Suppressor macrophage treated with lipopolysaccharide for 1 hour (primary cell): ENCODE data around the gene LAG3.
"Not testable (repeated sequence)": the region's sequence is repeated elsewhere in the genome, so short reads cannot be mapped to it uniquely, and the experiment has no call there.

Experiments used
- DNase-seq, 3 donors: peaks; one replicate each; pipeline ENCODE4 v3.0.0-alpha.2; 2020 to 2022

The LAG3 gene

DNA sequence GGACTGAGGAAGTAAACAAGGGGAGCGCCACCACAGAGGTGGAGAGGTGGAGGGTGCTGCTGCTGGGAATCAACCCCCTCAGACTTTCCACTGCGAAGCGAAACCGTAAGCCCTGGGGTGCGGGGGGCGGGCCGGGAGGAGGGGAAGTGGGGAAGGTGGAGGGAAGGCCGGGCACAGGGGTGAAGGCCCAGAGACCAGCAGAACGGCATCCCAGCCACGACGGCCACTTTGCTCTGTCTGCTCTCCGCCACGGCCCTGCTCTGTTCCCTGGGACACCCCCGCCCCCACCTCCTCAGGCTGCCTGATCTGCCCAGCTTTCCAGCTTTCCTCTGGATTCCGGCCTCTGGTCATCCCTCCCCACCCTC lies at the start of gene LAG3:
LAG3 (plus strand) TSS at position 190 of the 365 bp plus-strand sequence. CDS start 333 bp downstream, outside the sequence.
- peak in 2 of 3 donors; percentile 45 to 69 for DNase-seq

DNA sequence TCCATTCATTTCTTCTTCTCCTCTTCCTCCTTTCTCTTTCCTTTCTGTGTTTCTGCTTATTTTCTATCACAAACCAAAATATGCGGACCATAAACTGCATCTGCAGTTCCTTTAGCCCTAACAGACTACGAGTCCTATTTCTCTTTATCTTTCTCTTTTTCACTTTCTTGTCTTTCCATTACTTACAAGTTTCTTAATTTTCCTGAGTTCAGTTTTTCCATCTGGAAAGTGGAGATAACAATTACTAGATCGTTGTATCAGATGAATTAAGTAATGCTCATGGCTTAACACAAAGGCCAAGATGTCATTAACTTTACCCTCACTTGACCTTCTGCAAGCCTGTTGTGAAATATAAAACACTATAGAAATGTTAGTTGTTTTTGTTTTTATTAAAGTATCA lies 49.5 kb upstream of the LAG3 start:
- no peak for DNase-seq

DNA sequence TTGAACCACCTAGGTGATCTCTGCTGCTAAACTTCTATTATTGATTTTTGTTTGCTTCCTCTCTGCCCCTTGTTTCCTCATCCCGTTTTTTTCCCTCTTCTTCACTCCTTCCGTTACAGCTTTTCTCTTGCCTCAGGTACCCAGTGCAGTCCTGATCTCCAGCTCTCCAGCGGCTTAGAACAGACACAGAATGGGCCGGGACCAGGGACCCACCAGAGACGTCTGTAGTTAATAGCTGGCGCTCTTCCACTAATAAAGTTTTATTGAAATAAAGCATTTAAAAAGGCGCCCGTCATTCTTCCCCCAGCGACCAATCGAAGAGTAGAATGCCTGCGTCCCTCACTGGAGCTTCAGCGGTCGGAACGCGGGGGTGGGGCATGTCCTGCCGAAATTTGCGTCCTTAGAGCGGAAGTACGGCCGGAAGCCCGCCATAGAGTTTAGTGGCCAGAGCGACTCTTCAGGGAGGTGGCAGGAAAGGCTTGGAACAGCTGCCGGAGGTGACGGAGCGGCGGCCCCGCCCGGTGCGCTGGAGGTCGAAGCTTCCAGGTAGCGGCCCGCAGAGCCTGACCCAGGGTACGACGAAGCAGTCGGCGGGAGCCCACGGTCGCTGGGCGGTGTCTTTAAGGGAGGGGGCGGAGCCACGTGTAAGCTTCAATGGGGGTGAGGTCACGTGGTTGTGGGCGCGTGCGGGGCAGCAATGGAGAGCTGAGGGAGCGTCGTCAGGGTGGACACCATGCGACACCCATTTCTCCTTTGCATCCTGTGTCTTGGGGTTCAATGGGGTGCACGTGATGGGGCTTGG lies 48.5 kb upstream of the LAG3 start, which contains the start of gene COPS7A:
COPS7A (plus strand) TSS at position 440 of the 802 bp plus-strand sequence. CDS start 611 bp downstream, outside the sequence.
- peak; percentile 99 for DNase-seq

DNA sequence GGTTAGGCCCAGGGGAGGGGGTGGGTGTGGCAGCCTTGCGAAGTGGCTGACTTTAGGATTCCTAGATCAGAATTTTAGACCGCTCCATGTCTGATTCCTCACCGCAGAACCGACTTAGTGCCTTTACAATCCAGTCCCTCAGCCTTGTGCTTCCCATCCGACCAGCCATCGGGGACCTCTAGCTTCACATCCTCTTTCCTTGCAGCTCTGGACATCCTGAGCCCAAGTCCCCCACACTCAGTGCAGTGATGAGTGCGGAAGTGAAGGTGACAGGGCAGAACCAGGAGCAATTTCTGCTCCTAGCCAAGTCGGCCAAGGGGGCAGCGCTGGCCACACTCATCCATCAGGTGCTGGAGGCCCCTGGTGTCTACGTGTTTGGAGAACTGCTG lies 47.9 kb upstream of the LAG3 start:
- DNase-seq = peak; percentile 44 to 57 (median 56)

DNA sequence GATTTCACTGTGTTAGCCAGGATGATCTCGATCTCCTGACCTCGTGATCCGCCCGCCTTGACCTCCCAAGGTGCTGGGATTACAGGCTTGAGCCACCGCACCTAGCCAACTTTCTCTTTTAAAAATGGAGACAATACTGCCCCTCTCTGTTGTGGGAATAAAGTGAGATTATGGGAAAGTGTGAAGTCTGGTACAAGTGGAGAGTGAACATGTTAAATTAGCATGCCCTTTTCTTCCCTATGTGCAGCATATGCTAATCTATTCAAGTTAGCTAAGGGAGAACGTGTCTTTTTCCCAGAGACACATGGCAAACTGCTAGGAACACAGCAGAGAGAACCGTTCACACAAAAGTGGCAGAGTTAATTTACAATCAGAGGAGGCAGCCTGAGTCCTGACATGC lies 47.0 kb upstream of the LAG3 start:
- no peak for DNase-seq

DNA sequence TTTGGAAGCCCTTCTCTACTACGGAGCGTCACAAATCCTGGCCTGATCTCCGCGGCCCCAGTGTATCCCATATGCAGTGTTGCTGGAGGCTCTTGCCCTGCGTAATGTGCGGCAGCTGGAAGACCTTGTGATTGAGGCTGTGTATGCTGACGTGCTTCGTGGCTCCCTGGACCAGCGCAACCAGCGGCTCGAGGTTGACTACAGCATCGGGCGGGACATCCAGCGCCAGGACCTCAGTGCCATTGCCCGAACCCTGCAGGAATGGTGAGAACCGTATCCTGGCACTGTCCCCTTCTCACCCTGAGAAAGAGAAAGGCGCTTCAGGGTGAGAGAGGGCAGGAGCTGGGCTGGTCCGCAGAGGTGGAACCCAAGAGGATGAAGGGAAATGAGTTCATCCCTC lies 43.1 kb upstream of the LAG3 start:
- DNase-seq = no peak

DNA sequence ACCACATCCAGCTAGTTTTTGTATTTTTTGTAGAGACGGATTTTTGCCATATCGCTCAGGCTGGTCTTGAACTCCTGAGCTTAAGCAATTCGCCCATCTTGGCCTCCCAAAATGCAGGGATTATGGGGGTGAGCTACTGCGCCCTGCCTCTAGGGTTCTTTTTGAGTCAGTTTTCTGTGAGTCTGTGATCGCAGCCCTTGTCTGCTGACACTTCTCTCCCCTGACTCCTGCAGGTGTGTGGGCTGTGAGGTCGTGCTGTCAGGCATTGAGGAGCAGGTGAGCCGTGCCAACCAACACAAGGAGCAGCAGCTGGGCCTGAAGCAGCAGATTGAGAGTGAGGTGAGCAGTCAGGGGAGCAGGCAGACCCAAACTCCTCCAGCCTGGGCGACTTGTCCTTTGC lies 42.2 kb upstream of the LAG3 start:
- DNase-seq = no peak

DNA sequence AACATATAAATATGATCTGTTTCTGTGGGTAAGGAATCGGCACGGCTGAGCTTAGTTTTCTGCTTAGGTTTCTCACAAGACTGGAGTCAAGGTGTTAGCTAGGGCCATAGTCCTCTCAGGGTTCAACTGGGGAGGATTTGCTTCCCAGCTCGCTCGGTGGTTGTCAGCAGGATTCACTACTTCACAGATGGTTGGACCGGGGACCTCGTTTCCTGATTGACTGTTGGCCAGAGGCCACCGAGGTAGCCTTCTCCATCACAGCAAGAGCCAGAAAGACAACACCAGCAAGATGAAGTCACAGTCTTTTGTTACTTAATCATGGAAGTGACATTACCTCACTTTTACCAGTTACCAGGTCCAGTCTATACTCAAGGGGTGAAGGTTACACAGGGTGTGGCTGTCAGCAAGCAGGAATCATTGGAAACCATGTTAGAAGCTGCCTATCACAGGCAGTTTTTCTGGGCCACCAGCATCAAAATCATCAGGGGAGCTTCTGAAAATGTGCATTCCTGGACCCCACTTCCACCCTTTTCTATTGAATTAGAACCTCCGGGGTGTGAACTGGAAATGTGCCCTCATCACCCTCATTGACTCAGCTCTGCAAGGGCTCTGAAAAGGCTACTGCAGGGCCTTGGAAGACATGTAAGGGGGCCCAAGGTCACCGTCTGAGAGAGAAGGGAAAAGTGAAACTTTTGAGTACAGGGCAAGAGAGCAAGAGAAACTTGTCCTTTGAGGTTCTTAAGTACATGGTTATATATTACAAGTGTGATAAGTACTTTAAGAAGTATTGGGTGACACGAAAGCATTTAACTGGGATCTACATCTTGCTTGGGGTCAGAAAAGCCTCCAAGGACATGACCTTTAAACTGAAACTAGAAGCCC lies 37.6 kb upstream of the LAG3 start:
- no peak for DNase-seq

DNA sequence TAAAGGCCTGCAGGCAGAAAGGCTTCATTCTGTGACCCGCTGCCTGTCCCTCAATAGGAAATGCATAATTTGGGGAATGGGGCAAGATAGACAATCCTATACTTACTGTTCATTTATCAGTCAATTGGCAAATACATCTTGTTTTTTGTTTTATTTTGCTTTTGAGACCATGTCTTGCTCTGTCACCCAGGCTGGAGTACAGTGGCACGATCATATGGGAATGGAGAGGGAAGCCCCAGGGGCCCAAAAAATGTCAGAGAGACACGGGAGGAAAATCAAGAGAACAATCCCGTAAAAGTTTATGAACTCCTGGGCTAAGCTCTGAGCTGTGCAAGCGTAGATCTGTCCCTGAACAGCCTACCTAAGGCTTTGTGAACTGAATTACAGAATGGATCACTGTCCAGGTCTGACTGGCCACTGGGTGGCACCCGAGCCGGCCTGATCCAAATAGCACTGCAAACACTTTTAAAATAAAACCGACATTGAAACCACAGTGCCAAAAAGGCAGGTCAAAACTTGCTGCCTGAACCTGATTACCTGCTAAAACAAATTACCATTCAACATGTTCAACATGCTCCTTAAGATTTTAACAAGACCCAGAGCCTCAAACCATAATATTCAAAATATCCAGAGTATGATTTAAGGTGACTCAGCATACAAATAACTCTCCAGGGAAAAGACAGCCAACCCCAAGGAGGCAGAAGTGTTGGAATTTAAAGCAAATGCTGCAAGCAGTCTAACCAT lies 36.7 kb upstream of the LAG3 start:
- DNase-seq = peak; percentile 63 to 75 (median 72)

DNA sequence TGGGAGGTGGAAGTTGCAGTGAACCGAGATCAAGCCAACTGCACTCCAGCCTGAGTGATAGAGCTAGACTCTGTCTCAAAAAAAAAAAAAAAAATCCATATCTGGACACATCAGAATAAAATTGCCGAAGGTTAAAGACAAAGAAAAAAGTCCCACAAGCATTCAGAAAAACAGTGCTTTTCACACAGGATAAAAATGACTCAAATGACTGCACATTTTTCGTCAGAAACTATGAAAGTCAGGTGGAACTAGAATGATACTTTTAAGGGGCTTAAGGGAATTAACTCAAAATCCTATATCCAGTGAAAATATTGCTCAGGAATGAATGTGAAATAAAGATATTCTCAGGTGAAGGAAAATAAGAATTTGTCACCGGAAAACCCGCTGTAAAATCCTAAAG lies 35.6 kb upstream of the LAG3 start:
- DNase-seq = no peak

DNA sequence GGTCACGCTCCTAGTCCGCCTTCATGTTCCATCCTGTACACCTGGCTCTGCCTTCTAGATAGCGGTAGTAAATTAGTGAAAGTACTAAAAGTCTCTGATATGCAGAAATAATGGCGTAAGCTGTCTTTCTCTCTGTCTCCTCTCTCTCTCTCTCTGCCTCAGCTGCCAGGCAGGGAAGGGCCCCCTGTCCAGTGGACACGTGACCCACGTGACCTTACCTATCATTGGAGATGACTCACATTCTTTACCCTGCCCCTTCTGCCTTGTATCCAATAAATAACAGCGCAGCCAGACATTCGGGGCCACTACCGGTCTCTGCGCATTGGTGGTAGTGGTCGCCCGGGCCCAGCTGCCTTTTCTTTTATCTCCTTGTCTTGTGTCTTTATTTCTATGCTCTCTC lies 30.2 kb upstream of the LAG3 start:
- DNase-seq = not testable (repeated sequence)

DNA sequence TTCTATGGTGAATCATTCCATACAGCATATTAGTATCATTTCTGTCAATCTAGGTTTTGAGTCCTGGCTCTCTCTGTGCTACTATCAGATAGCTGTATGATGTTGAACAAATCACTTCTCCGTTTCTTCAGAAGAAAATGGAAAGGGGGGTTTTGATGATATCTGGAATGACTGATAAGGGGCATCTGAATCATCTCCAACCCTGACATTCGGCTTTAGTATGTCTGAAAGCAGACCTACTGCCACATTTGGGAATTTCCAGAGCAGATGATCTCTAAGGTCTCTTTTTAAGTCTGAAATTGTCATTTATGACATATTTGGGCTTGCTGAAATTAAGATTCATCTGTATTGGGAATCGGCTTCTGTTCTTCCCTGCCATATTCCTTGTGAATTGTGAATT lies 29.5 kb upstream of the LAG3 start:
- DNase-seq = peak; percentile 62 to 84 (median 70)

DNA sequence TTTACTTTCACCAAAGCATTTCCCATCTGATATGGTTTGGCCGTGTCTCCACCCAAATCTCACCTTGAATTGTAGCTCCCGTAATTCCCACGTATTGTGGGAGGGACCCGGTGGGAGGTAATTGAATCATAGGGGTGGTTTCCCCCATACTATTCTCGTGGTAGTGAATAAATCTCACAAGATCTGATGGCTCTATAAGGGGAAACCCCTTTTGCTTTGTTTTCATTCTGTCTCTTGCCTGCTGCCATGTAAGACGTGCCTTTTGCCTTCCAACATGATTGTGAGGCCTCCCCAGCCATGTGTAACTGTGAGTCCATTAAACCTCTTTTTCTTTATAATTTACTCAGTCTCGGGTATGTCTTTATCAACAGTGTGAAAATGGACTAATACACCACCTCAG lies 29.0 kb upstream of the LAG3 start:
- DNase-seq = peak; percentile 63 to 77 (median 64)

DNA sequence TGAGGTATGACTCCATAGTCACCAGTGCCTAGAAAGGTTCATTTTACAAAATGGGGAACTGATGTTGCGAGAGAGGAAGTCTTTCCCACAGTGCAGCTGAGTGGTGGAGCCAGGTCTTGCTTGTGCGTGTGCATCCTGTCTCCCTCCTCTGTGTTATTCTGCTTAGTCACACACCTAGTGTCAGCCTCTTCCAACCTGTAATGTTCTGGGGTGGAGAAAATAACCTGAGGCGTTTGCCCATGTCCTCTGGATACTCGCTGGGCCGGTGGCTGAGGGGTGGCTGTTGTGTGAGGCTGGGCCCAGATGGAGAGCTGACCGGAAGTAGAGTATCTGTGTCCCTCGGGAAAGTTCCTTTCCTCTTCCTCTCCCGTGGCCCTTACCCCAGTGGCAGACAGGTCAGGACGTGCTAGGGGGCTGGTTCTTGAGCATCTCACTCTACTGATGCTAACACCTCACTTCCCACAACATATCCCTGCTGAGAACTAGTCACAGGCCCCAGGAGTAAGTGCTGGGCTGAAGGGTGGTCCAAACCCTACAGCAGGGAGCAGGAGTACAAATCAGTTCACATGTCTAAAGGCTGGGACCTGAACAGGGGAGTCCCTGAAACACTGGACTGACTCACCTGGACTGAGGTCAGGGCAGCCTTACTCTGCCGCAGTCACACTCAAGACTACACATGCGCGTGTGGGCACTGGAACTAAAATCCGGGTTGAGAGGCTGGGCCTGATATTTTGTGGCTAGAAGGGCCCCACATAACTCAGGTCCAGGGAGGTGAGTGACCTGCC lies 26.4 kb upstream of the LAG3 start:
- DNase-seq = peak; percentile 80 to 89 (median 85)

DNA sequence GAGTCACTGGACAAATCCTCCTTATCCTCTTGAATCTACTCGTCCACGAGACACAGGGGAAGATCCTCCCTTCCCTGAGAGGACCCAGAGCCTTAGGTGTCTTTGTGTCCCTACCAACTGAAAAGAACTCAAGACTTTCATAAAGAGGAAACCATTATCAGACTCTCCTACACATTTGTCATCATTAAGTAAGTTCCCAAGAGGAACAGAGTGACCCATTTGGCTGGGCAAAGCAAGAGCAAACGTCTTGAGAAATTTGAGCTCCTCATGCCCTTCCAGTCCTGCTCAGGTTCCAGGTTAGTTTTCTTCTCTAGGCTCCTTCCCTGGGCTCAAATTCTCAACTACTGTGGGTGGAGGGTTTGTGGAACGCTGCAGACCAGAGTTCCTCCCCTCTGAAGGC lies 25.1 kb upstream of the LAG3 start:
- DNase-seq = peak; percentile 48 to 60 (median 55)

DNA sequence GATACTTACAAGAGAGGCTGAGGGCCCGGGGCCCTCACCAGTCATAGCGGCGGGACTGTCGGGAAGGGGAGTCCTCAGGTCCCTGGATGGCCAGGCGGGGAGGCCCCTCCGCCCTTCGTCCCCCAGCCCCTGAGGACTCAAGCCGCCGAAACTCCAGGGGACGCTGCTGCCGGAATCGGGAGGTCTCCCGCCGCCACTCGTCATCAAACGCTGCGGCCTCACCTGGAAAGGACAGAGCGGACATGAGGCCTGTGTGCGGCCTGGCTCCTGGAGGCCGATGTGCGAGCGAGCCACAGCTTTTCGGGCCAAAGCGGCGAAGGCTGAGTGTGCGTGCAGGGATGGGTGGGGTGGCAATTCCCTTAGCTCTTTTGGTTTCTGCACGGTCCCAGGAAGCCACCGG lies 23.6 kb upstream of the LAG3 start:
- DNase-seq = no peak

DNA sequence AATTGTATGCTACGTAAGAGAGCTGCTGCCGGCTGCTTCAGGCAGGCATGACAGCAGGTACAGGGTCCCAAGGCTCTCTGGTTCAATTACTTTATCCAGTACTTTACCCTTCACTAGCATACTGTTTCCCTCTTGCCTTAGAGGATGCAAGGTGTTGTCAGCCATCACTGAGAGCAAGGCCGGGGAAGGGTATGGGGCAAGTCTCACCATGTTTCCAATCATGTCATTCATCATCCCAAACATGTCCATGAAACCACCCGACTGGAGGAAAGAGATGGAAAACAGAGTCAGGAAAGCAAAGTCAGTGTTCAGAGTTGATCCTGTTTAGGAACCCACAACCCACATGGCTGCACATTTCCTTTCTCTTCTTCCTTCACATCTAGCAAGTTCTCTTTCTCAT lies 21.8 kb upstream of the LAG3 start:
- no peak for DNase-seq

DNA sequence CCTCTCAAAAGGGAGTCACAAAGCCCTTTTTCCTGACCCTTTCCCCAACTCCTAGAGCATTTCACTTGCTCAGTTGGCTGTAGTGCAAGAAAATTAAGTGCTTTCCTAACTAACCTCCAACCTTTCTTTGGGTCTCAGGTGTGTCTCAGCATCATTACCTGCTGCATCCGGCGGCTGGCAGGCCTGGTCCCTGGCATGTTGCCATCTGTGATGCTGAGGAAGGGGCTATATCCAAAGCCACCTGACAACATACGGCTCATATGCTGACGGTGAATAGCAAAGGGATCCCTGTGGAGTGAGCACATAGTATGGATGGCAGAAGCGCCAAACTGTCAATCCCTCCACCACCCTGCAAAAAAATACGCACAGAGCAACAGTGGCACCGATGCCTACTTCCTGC lies 20.6 kb upstream of the LAG3 start:
- no peak for DNase-seq

DNA sequence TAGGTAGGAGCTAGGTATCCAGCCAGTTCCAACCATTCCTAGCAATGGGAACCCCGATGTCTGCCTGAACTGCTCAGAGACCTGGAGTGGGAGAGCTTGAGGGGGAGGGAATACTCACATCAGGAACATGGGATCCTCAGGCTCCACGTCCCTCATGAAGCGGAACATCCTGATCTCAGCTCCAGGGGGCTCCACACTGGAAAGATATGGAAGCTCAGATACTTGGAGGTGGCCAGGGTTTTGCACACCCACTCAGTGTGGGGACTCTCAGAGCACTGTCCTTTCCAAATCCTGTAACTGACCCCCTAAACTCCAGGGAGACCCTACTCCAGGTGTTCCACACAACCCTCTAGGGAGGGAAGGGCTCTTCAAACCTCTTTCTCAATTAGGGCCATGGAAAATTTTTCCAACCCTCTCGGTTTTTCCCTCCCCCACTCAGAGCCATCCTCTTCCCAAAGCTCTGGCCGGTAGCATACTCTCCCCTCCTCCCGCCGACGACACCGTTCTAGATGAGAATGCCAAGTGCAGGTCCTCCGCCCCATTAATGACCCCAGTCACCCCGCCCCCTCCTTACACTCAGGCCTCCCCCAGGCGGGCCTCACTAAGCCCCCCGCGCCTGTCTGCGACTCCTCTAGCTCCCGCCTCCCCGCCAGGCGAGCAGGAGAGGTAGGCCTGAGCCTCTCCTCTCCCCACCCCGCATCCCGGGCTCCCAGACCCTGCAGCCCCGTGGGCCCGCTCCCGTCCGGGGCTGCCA lies 20.0 kb upstream of the LAG3 start:
- no peak for DNase-seq

DNA sequence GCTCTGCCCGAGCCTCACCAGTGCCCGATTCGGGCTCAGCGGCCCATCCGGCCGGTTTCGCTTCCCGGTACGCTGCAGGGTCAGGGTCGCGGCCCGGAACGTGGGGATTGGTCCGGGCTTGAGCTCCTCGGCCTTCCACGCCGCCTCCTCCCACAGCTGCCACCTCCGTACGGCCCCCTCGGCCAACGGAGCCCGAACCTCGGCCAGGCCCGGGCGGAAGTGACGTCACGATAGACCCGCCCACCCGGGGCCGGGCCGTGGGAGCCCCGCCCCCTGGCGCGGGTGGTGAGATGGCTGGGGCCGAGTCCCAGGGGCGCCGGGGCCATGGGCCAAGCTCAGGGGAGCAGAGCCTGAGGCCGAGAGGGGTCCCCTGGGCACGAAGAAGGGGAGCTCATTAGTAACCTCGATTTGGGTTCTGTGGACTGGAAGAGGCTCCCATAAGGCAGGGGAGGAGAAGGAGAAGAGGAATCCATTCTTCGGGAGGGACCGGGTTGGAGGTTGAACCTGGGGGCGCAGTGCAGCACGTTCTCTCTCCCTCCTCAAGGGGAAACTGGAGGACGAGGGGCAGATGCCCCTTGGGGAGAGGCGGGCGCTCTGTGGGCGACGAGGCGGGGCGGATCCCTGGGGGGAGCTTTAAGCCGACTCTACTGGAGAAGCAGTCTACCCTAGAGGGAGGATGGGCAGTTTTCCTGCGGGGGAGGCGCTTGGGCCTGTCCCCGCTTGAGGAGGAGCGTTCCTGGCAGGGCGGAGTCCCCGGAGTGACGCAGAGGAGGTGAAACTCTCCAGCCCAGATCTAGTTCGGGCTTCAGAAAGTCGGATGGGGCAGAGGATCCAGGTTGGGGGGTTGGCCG lies 19.2 kb upstream of the LAG3 start, which contains the start of gene MLF2:
MLF2 (minus strand) TSS at position 221 of the 851 bp plus-strand sequence. CDS start 807 bp downstream, outside the sequence.
- DNase-seq = peak; percentile 98 to 99 (median 99)
